Measurements from ENCODE around the gene NSUN3.

NSUN3 gene

DNA sequence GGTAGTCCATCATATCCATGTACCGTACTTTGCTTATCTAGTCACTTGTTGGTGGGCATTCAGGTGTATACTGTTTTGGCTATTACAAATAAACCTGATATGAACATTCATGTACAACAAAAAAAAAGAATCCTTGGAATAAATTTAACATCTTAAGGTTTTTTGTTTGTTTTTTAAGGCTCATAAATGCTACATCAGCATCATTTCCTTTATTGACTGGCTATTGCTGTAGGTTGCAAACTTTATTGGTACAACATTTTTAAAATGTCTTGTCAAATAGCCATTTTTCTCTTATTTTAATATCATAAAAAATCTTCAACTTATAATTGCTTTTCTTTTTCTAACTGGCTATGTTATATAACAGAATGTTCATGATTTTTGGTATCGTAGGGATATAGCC, 16.3 kb upstream of the NSUN3 start:
- Histone ChIP-seq H3K4me3 (ENCODE audit: insufficient read depth, low read length, poor library complexity, severe bottlenecking) (no peak overlapping the region), H3K9me2 (replicated peaks; ENCODE audit: insufficient read depth, low read length) (no peaks in the 10 kb centered on the region), H3K79me2 (ENCODE audit: insufficient read depth, low read length) (no peaks in the 10 kb centered on the region), H2AFZ (ENCODE audit: low read depth, low read length, severe bottlenecking) (no peak overlapping the region), H3K9ac (ENCODE audit: low read length) (no peak overlapping the region), H3K9me3 (ENCODE audit: insufficient read depth, low read length) (no peaks in the 10 kb centered on the region), H3K27me3 (ENCODE audit: low read length) (no peaks in the 10 kb centered on the region), H3K36me3 (ENCODE audit: low read length) (no peaks in the 10 kb centered on the region), H4K20me1 (ENCODE audit: low read depth, low read length) (no peaks in the 10 kb centered on the region), H3K4me2 (ENCODE audit: low read depth, low read length, poor library complexity, severe bottlenecking) (no peak overlapping the region), H3K27ac (ENCODE audit: low read depth, low read length) (no peak overlapping the region), H3F3A (ENCODE audit: insufficient read depth) (peaks cover 5% of the 10 kb centered on the region; the same call in 1 of the 2 replicates)
- TF ChIP-seq, protein P1, sequence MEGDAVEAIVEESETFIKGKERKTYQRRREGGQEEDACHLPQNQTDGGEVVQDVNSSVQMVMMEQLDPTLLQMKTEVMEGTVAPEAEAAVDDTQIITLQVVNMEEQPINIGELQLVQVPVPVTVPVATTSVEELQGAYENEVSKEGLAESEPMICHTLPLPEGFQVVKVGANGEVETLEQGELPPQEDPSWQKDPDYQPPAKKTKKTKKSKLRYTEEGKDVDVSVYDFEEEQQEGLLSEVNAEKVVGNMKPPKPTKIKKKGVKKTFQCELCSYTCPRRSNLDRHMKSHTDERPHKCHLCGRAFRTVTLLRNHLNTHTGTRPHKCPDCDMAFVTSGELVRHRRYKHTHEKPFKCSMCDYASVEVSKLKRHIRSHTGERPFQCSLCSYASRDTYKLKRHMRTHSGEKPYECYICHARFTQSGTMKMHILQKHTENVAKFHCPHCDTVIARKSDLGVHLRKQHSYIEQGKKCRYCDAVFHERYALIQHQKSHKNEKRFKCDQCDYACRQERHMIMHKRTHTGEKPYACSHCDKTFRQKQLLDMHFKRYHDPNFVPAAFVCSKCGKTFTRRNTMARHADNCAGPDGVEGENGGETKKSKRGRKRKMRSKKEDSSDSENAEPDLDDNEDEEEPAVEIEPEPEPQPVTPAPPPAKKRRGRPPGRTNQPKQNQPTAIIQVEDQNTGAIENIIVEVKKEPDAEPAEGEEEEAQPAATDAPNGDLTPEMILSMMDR (IDR thresholded peaks at IDR 0.05; ENCODE audit: insufficient read depth, low read length, poor library complexity, severe bottlenecking) = no peak

DNA sequence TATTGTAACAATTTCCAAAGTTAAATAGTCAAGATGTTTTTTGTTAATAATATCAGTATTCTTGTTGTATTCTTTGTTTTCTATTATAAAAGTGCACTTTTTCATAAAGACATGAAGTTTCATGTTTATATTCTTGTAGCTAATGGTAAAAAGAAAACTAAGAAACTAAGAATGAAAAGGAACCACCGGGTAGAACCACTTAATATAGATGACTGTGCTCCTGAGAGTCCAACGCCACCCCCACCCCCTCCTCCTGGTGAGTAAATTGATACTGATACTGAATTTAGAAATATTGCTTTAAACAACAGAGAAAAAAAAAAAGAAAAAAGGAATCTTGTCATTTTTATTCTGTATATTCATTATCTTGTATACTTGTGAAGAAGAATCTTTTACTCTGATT, 13.6 kb upstream of the NSUN3 start:
- Histone ChIP-seq H3K4me2 (ENCODE audit: low read depth, low read length, poor library complexity, severe bottlenecking) (no peak overlapping the region), H3K9me2 (replicated peaks; ENCODE audit: insufficient read depth, low read length) (no peaks in the 10 kb centered on the region), H3K79me2 (ENCODE audit: insufficient read depth, low read length) (no peaks in the 10 kb centered on the region), H3K27ac (ENCODE audit: low read depth, low read length) (no peak overlapping the region), H3K4me3 (ENCODE audit: insufficient read depth, low read length, poor library complexity, severe bottlenecking) (no peak overlapping the region), H3K9ac (ENCODE audit: low read length) (no peak overlapping the region), H4K20me1 (ENCODE audit: low read depth, low read length) (no peaks in the 10 kb centered on the region), H3F3A (ENCODE audit: insufficient read depth) (no peaks in the 10 kb centered on the region; the same call in 1 of the 2 replicates), H3K36me3 (ENCODE audit: low read length) (peaks cover 3% of the 10 kb centered on the region; the same call in 1 of the 2 replicates), H2AFZ (ENCODE audit: low read depth, low read length, severe bottlenecking) (no peak overlapping the region), H3K27me3 (ENCODE audit: low read length) (no peaks in the 10 kb centered on the region), H3K9me3 (ENCODE audit: insufficient read depth, low read length) (no peaks in the 10 kb centered on the region)
- TF ChIP-seq EZH2phosphoT487 (conservative IDR thresholded peaks at IDR 0.05; ENCODE audit: low read length) = no peak
- TF ChIP-seq, protein P1 (IDR thresholded peaks at IDR 0.05; ENCODE audit: insufficient read depth, low read length, poor library complexity, severe bottlenecking) = no peak

DNA sequence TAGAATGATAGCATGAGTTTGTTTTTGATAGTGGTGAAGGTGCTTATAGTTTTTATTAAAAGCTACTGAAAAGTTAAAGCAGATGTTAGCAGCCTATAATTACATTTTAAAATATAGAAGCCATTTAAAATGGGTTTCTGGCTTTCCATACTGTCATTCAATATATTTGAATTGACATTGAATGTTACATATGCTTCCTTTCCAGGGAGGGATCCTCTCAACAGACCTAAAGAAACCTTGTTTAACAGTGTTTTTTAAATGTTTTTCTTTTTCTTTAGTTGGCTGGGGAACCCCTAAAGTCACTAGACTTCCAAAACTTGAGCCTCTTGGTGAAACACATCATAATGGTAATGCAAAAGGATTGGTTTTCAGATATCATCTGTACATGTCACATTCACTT, 12.3 kb upstream of the NSUN3 start:
- no peaks in the 10 kb centered on the region for H3K79me2 ChIP-seq (ENCODE audit: insufficient read depth, low read length)
- H4K20me1 ChIP-seq (ENCODE audit: low read depth, low read length) = no peaks in the 10 kb centered on the region
- no peak overlapping the region for H2AFZ ChIP-seq (ENCODE audit: low read depth, low read length, severe bottlenecking)
- no peak overlapping the region for H3K9ac ChIP-seq (ENCODE audit: low read length)
- no peaks in the 10 kb centered on the region for H3K9me3 ChIP-seq (ENCODE audit: insufficient read depth, low read length)
- TF ChIP-seq, protein P1 (IDR thresholded peaks at IDR 0.05; ENCODE audit: insufficient read depth, low read length, poor library complexity, severe bottlenecking) = no peak
- TF ChIP-seq EZH2phosphoT487 (conservative IDR thresholded peaks at IDR 0.05; ENCODE audit: low read length) = no peak
- H3F3A ChIP-seq (ENCODE audit: insufficient read depth) = peaks cover 2% of the 10 kb centered on the region; the same call in 1 of the 2 replicates
- H3K27ac ChIP-seq (ENCODE audit: low read depth, low read length) = no peak overlapping the region
- H3K4me2 ChIP-seq (ENCODE audit: low read depth, low read length, poor library complexity, severe bottlenecking) = no peak overlapping the region
- H3K27me3 ChIP-seq (ENCODE audit: low read length) = no peaks in the 10 kb centered on the region
- H3K9me2 ChIP-seq (replicated peaks; ENCODE audit: insufficient read depth, low read length) = no peaks in the 10 kb centered on the region
- H3K36me3 ChIP-seq (ENCODE audit: low read length) = peaks cover 3% of the 10 kb centered on the region; the same call in 1 of the 2 replicates
- H3K4me3 ChIP-seq (ENCODE audit: insufficient read depth, low read length, poor library complexity, severe bottlenecking) = no peak overlapping the region
